H1 (cell line): Measurements from ENCODE around the gene LRBA. TPM values are rescaled to one million over a fixed set of nuclear protein-coding genes. Genes with fewer than 3 reads are reported as not detected.

ENCODE experiments used
- CTCF ChIA-PET: fragments of 300-600 bp; sonication (Branson Sonifier 250); formaldehyde crosslinking; loops from one replicate; lab custom pipeline; 2021; ENCODE audit not compliant: partially characterized antibody; lab: Charles Lee
- POLR2A ChIA-PET: fragments of 300-600 bp; sonication (Branson Sonifier 250); formaldehyde crosslinking; loops from one replicate; lab custom pipeline; 2021; ENCODE audit warnings: inconsistent platforms; ENCODE audit not compliant: partially characterized antibody; lab: Charles Lee
- DNase-seq, 2 experiments: peaks; one replicate each; pipeline versions ENCODE4 v3.0.0 to v3.0.0-alpha.2; 2010 to 2022; ENCODE audit warnings: low spot score in 2 of 2, low read depth in 1 of 2, mixed read lengths in 1 of 2
- FAIRE-seq: peaks from 2 replicates; lab custom pipeline; 2011; peaks lifted over from hg19 to GRCh38; lab: Jason Lieb, UNC
- H2AFZ ChIP-seq: 2 replicates; pipeline ENCODE4 v1.8.1; 2012; ENCODE audit warnings: low read length, inconsistent platforms
- H2AK5ac ChIP-seq: 2 replicates; pipeline ENCODE4 v1.6.1; 2013; ENCODE audit warnings: low read depth, low read length
- H2BK120ac ChIP-seq: replicated peaks from 2 replicates; pipeline ENCODE3; 2013; ENCODE audit warnings: low read depth, low read length, inconsistent platforms
- H2BK12ac ChIP-seq: 2 replicates; pipeline ENCODE4 v1.6.1; 2013; ENCODE audit warnings: low read depth, low read length
- H2BK15ac ChIP-seq: 2 replicates; pipeline ENCODE4 v1.6.1; 2013; ENCODE audit warnings: low read length
- H2BK20ac ChIP-seq: 2 replicates; pipeline ENCODE4 v1.6.1; 2013; ENCODE audit warnings: low read length
- H2BK5ac ChIP-seq: 2 replicates; pipeline ENCODE4 v1.6.1; 2013; ENCODE audit warnings: low read depth, low read length
- H3K14ac ChIP-seq: 2 replicates; pipeline ENCODE4 v1.6.1; 2013; ENCODE audit warnings: inconsistent platforms; ENCODE audit not compliant: insufficient read length
- H3K18ac ChIP-seq: 2 replicates; pipeline ENCODE4 v1.6.1; 2013; ENCODE audit warnings: low read length; ENCODE audit errors: extremely low read depth
- H3K23ac ChIP-seq: 2 replicates; pipeline ENCODE4 v1.6.1; 2013; ENCODE audit warnings: inconsistent platforms; ENCODE audit not compliant: insufficient read length
- H3K23me2 ChIP-seq: 2 replicates; pipeline ENCODE4 v1.6.1; 2013; ENCODE audit warnings: low read depth, low read length
- H3K27ac ChIP-seq: 2 replicates; pipeline ENCODE4 v1.6.1; 2011; ENCODE audit warnings: low read depth, low read length, inconsistent platforms
- H3K27me3 ChIP-seq, 4 experiments: replicated peaks in 1 of 4; 1 replicate in 1 of 4; 2 replicates in 3 of 4; pipeline versions ENCODE4 v1.6.1 to v1.8.1; 2011 to 2013; ENCODE audit warnings: low read length in 3 of 4, mild to moderate bottlenecking in 3 of 4, inconsistent platforms in 2 of 4, mixed read lengths in 2 of 4, moderate library complexity in 1 of 4; ENCODE audit not compliant: control insufficient read depth in 3 of 4, insufficient read depth in 3 of 4; ENCODE audit errors: extremely low read depth in 1 of 4
- H3K36me3 ChIP-seq, 4 experiments: 2 replicates each; pipeline versions ENCODE4 v1.6.1 to v1.8.1; 2011 to 2013; ENCODE audit warnings: mild to moderate bottlenecking in 4 of 4, low read length in 3 of 4, moderate library complexity in 2 of 4, control low read depth in 1 of 4, inconsistent platforms in 1 of 4; ENCODE audit not compliant: insufficient read depth in 4 of 4, control insufficient read depth in 2 of 4
- H3K4ac ChIP-seq: replicated peaks from 2 replicates; pipeline ENCODE3; 2013; ENCODE audit warnings: low read length, low read depth, mixed read lengths, inconsistent platforms; ENCODE audit not compliant: insufficient read length
- H3K4me1 ChIP-seq, 4 experiments: replicated peaks in 1 of 4; 1 replicate in 1 of 4; 2 replicates in 3 of 4; pipeline versions ENCODE4 v1.6.1 to v1.8.1; 2011 to 2013; ENCODE audit warnings: low read length in 3 of 4, inconsistent platforms in 2 of 4, mixed read lengths in 1 of 4; ENCODE audit not compliant: insufficient read depth in 4 of 4, control insufficient read depth in 3 of 4
- H3K4me2 ChIP-seq, 2 experiments: 2 replicates each; pipeline versions ENCODE4 v1.6.1 to v1.8.1; 2011 to 2013; ENCODE audit warnings: low read depth in 2 of 2, low read length in 2 of 2, control low read depth in 1 of 2, inconsistent platforms in 1 of 2, mild to moderate bottlenecking in 1 of 2; ENCODE audit not compliant: insufficient read depth in 1 of 2
- H3K4me3 ChIP-seq, 4 experiments: fragments of 200-600, 300-600 bp in 1 of 4; sonication (generic), shearing (Covaris generic), sonication (Bioruptor Twin) in 1 of 4; 2 replicates each; pipeline versions ENCODE4 v1.5.1 to v1.8.1; 2011 to 2016; ENCODE audit warnings: low read length in 4 of 4, low read depth in 3 of 4, control low read depth in 2 of 4, inconsistent platforms in 2 of 4, mild to moderate bottlenecking in 2 of 4, mixed read lengths in 1 of 4, moderate library complexity in 1 of 4; ENCODE audit not compliant: insufficient read depth in 2 of 4; ENCODE audit errors: extremely low read depth in 1 of 4
- H3K56ac ChIP-seq: replicated peaks from 2 replicates; pipeline ENCODE3; 2013; ENCODE audit warnings: low read depth, mild to moderate bottlenecking, mixed read lengths, low read length, inconsistent platforms; ENCODE audit not compliant: insufficient read length
- H3K79me1 ChIP-seq: 2 replicates; pipeline ENCODE4 v1.6.1; 2013; ENCODE audit warnings: low read depth, low read length, control low read depth
- H3K79me2 ChIP-seq, 2 experiments: 2 replicates each; pipeline versions ENCODE4 v1.6.1 to v1.8.1; 2012 to 2013; ENCODE audit warnings: low read length in 2 of 2, mild to moderate bottlenecking in 2 of 2, inconsistent platforms in 1 of 2; ENCODE audit not compliant: insufficient read depth in 2 of 2, control insufficient read depth in 1 of 2
- H3K9ac ChIP-seq, 4 experiments: replicated peaks in 1 of 4; 1 replicate in 1 of 4; 2 replicates in 3 of 4; pipeline versions ENCODE4 v1.6.1 to v1.8.1; 2011 to 2013; ENCODE audit warnings: low read depth in 3 of 4, low read length in 3 of 4, control low read depth in 2 of 4, mild to moderate bottlenecking in 2 of 4, moderate library complexity in 2 of 4, inconsistent platforms in 1 of 4; ENCODE audit errors: extremely low read depth in 1 of 4
- H3K9me3 ChIP-seq, 2 experiments: 2 replicates each; pipeline versions ENCODE4 v1.6.1 to v1.8.1; 2012 to 2013; ENCODE audit warnings: mild to moderate bottlenecking in 2 of 2, moderate library complexity in 2 of 2, control low read depth in 1 of 2, inconsistent platforms in 1 of 2, low read depth in 1 of 2, low read length in 1 of 2, mixed read lengths in 1 of 2; ENCODE audit not compliant: insufficient read depth in 2 of 2
- H4K20me1 ChIP-seq, 2 experiments: replicated peaks in 1 of 2; 2 replicates each; pipeline versions ENCODE3 to v1.8.1; 2011 to 2013; ENCODE audit warnings: inconsistent platforms in 2 of 2, low read length in 2 of 2, mild to moderate bottlenecking in 1 of 2; ENCODE audit not compliant: insufficient read depth in 2 of 2, control insufficient read depth in 1 of 2
- H4K5ac ChIP-seq: 2 replicates; pipeline ENCODE4 v1.6.1; 2013; ENCODE audit warnings: low read length, low read depth, mixed read lengths, inconsistent platforms; ENCODE audit not compliant: insufficient read length
- H4K8ac ChIP-seq: 2 replicates; pipeline ENCODE4 v1.8.0; 2013; ENCODE audit warnings: mild to moderate bottlenecking, moderate library complexity, low read length, inconsistent platforms; ENCODE audit not compliant: insufficient read depth; ENCODE audit errors: extremely low read depth
- H4K91ac ChIP-seq: replicated peaks from 2 replicates; pipeline ENCODE3; 2013; ENCODE audit warnings: low read length, mixed read lengths, inconsistent platforms; ENCODE audit not compliant: insufficient read length
- CHD1 ChIP-seq: IDR thresholded peaks from 2 replicates; pipeline ENCODE4 v1.6.1; 2012; ENCODE audit warnings: low read depth, low read length, improper control_type of control experiment
- FOSL1 ChIP-seq: IDR thresholded peaks from 2 replicates; pipeline ENCODE4 v1.6.1; 2011; ENCODE audit warnings: mild to moderate bottlenecking, low read depth, low read length, moderate library complexity; ENCODE audit not compliant: insufficient read depth
- RNF2 ChIP-seq: fragments of 200-900, 300-1000 bp; sonication (generic); IDR thresholded peaks from 2 replicates; pipeline ENCODE4 v1.7.1; 2016; ENCODE audit warnings: borderline replicate concordance, low read depth, mild to moderate bottlenecking, antibody characterized with exemption, low read length; ENCODE audit not compliant: poor library complexity, severe bottlenecking; ENCODE audit errors: missing control alignments
- SP4 ChIP-seq: IDR thresholded peaks from 2 replicates; pipeline ENCODE4 v1.6.1; 2012; ENCODE audit warnings: low read length, inconsistent platforms
- WGBS, 2 experiments: shearing (Covaris generic) in 1 of 2; methylation state at CpG; one replicate each; pipeline versions ENCODE4 v1.1.6 to v1.1.7; 2013 to 2015; ENCODE audit warnings: low lambda C conversion rate in 2 of 2, mixed read lengths in 2 of 2, inconsistent platforms in 1 of 2, low coverage in 1 of 2, missing lambda C conversion rate in 1 of 2; ENCODE audit not compliant: insufficient replicate concordance in 2 of 2, insufficient coverage in 1 of 2, insufficient read length in 1 of 2; ENCODE audit errors: extremely low coverage in 1 of 2, missing lambda C conversion rate in 1 of 2; 5-methylcytosine and 5-hydroxymethylcytosine counted together
- polyA plus RNA-seq, 7 experiments: library from polyadenylated mRNA; depleted of rRNA in 3 of 7; stranded (reverse) in 5 of 7; unstranded in 2 of 7; fragments of >200 nt in 5 of 7; fragments of 200-250 nt in 2 of 7; gene quantifications; 1 replicate in 5 of 7; 2 replicates in 1 of 7; 4 replicates in 1 of 7; pipeline versions ENCODE4 v1.2.1 to v1.2.3, GENCODE V29; 2011 to 2013; ENCODE audit warnings: missing spikeins in 2 of 7, mixed read lengths in 2 of 7
- total RNA-seq: library from RNA; stranded (reverse); fragmentation: NEBNext Ultra II Directional; extraction: Animal tissue kit (Norgen Biotek cat#: 25700); gene quantifications from 2 replicates; pipeline ENCODE4 v1.2.1, GENCODE V29; 2021

The LRBA gene
- total and polyA plus RNA-seq, 2 of the 8 experiments (the other 6 are each of a cell fraction or from before 2014, with no cell fraction given): 54.6 to 83.2 TPM

DNA sequence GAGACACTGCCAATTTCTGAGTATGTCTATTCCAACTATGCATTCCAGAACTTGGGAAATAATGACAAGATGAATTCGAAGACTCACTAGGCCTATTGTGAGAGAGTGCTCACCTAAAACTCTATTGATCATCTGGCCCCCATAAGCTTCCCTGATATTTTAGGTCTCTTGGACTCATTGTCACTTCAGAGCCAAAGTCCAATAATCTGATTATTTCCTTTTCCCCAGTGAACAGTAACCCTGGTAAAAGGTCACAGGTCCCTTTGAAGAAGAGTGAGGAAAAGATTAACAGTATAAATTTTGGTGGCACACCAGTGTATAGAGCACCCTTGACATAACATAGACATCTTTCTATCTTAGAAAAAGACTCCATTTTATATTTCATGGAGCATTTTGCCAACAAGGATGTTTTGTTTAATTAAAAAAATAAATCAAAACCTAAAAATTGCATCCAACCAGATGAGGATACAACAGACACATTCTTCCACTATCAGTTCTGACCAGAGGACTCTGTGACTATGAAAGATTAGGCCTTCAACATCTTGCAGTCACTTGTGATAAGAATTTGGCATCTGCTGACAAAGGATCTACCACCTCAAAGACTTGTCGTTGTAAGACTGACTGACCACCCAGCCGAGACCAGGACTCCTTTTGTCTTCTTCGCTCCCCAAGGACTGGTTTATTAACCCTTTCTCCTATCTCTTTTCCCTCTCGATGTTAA lies 241.2 kb downstream of the LRBA start:
- no peak overlapping the region for H3K4me2 ChIP-seq
- H3K56ac ChIP-seq: no peak overlapping the region
- no peak overlapping the region for H3K9ac ChIP-seq
- POLR2A ChIA-PET: no interaction called here
- DNase-seq (no peak), FAIRE-seq (no peak)
- no peak overlapping the region for H2BK12ac ChIP-seq
- H3K23ac ChIP-seq: no peak overlapping the region
- no peak overlapping the region for H3K4ac ChIP-seq
- H2BK120ac ChIP-seq: no peak overlapping the region
- H3K23me2 ChIP-seq: no peaks in the 10 kb centered on the region; the same call in 1 of the 2 replicates
- no peaks in the 10 kb centered on the region; a peak in 2 of 8 replicates for H3K36me3 ChIP-seq
- no peaks in the 10 kb centered on the region for H3K79me1 ChIP-seq
- H4K91ac ChIP-seq: no peak overlapping the region
- H3K79me2 ChIP-seq: no peaks in the 10 kb centered on the region
- no peaks in the 10 kb centered on the region; a peak in 1 of 4 replicates for H3K9me3 ChIP-seq
- no peak overlapping the region for H2BK20ac ChIP-seq
- H2BK5ac ChIP-seq: no peak overlapping the region
- H3K18ac ChIP-seq: no peak overlapping the region
- no peak overlapping the region for H3K27ac ChIP-seq
- no peaks in the 10 kb centered on the region for H3K4me1 ChIP-seq
- no peaks in the 10 kb centered on the region for H4K20me1 ChIP-seq
- H2AFZ ChIP-seq: no peak overlapping the region
- CTCF ChIA-PET: no interaction called here
- H3K27me3 ChIP-seq: no peaks in the 10 kb centered on the region
- no peak overlapping the region for H2BK15ac ChIP-seq
- no peak overlapping the region for H4K5ac ChIP-seq
- WGBS, 2 experiments: 86% methylated on average over 5 of the region's 5 CpGs; no CpG with 5 or more reads in 1 of the 2 experiments
- H3K4me3 ChIP-seq: no peak overlapping the region
- H3K14ac ChIP-seq: no peak overlapping the region
- no peak overlapping the region for H2AK5ac ChIP-seq
- no peak overlapping the region for H4K8ac ChIP-seq
- TF ChIP-seq SP4: no peak
- no peak for TF ChIP-seq FOSL1
- no peak for TF ChIP-seq CHD1
- no peak for TF ChIP-seq RNF2
